Measurements from ENCODE around the gene MOAP1.

GRCh38 chr14:93135399-93135798 is 49.3 kb downstream of the MOAP1 start:
- TF ChIP-seq, protein P1, sequence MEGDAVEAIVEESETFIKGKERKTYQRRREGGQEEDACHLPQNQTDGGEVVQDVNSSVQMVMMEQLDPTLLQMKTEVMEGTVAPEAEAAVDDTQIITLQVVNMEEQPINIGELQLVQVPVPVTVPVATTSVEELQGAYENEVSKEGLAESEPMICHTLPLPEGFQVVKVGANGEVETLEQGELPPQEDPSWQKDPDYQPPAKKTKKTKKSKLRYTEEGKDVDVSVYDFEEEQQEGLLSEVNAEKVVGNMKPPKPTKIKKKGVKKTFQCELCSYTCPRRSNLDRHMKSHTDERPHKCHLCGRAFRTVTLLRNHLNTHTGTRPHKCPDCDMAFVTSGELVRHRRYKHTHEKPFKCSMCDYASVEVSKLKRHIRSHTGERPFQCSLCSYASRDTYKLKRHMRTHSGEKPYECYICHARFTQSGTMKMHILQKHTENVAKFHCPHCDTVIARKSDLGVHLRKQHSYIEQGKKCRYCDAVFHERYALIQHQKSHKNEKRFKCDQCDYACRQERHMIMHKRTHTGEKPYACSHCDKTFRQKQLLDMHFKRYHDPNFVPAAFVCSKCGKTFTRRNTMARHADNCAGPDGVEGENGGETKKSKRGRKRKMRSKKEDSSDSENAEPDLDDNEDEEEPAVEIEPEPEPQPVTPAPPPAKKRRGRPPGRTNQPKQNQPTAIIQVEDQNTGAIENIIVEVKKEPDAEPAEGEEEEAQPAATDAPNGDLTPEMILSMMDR (IDR thresholded peaks at IDR 0.05): no peak
- no peak for TF ChIP-seq POLR2A (IDR thresholded peaks at IDR 0.05)

All from breast epithelium (tissue), 3 donors.